ENCODE measurements around the gene PTPN6.

PTPN6 gene

DNA sequence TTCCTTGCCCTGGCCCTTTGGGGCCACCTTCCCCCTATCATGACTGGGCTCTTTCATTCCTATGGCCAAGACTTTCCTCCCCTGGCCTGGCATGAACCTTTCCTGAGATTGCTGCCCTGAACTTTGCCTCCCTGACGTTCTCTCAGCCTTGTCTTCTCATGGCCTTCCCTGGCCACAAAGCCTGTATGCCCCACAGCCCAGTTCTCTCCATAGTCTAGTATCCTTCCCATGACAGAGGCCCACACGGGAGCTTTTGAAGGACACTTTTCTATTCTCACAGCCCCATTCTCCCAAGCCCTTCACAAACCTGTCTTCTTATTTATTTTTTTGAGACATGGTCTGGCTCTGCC is 12.0 kb upstream of the PTPN6 start:
- Histone ChIP-seq H3K79me2 (ENCODE audit: low read length) (peaks cover 19% of the 10 kb centered on the region), H3K27me3 (replicated peaks; ENCODE audit: insufficient read depth, low read length) (no peaks in the 10 kb centered on the region), H3K4me1 (ENCODE audit: low read length) (peaks cover 8% of the 10 kb centered on the region; the same call in 1 of the 2 replicates), H3K9ac (ENCODE audit: low read length) (no peak overlapping the region), H3K9me3 (replicated peaks; ENCODE audit: insufficient read depth, low read length) (no peaks in the 10 kb centered on the region), H3K9me2 (replicated peaks; ENCODE audit: insufficient read depth, low read length) (no peaks in the 10 kb centered on the region), H4K20me1 (ENCODE audit: insufficient read depth, low read length) (no peaks in the 10 kb centered on the region), H3K27ac (ENCODE audit: low read length) (no peak overlapping the region), H3K36me3 (replicated peaks; ENCODE audit: insufficient read depth, low read length) (no peaks in the 10 kb centered on the region), H3K4me3 (ENCODE audit: low read length) (no peak overlapping the region), H3K4me2 (ENCODE audit: low read depth, low read length) (no peak overlapping the region), H3F3A (ENCODE audit: insufficient read depth, low read length) (peaks cover 19% of the 10 kb centered on the region), H2AFZ (ENCODE audit: low read length) (no peak overlapping the region)
- DNase-seq = no peak
- TF ChIP-seq EZH2phosphoT487 (IDR thresholded peaks at IDR 0.05; ENCODE audit: low read length) = no peak
- no peak for TF ChIP-seq EZH2 (optimal IDR thresholded peaks at IDR 0.05; ENCODE audit: low read depth, low read length)
- TF ChIP-seq, protein P1, sequence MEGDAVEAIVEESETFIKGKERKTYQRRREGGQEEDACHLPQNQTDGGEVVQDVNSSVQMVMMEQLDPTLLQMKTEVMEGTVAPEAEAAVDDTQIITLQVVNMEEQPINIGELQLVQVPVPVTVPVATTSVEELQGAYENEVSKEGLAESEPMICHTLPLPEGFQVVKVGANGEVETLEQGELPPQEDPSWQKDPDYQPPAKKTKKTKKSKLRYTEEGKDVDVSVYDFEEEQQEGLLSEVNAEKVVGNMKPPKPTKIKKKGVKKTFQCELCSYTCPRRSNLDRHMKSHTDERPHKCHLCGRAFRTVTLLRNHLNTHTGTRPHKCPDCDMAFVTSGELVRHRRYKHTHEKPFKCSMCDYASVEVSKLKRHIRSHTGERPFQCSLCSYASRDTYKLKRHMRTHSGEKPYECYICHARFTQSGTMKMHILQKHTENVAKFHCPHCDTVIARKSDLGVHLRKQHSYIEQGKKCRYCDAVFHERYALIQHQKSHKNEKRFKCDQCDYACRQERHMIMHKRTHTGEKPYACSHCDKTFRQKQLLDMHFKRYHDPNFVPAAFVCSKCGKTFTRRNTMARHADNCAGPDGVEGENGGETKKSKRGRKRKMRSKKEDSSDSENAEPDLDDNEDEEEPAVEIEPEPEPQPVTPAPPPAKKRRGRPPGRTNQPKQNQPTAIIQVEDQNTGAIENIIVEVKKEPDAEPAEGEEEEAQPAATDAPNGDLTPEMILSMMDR (IDR thresholded peaks at IDR 0.05; ENCODE audit: low read length) = no peak

DNA sequence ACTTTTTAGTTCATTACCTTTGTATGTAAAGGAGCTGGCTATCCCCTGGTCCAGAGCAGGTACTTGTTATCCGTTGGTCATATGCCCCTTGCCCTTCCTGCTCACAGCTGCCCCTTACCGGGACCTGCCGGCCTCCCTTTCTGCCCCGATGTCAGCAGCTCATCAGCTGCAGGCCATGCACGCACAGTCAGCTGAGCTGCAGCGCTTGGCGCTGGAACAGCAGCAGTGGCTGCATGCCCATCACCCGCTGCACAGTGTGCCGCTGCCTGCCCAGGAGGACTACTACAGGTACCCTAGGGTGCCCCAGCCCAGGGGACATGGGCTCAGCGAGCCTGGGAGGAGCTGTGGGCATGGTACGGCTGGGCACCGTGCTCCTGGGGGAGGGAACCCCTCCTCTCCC is 9.9 kb upstream of the PTPN6 start:
- Histone ChIP-seq H4K20me1 (ENCODE audit: insufficient read depth, low read length) (no peaks in the 10 kb centered on the region), H3K79me2 (ENCODE audit: low read length) (peaks cover 24% of the 10 kb centered on the region), H3K4me1 (ENCODE audit: low read length) (peaks cover 19% of the 10 kb centered on the region), H3K36me3 (replicated peaks; ENCODE audit: insufficient read depth, low read length) (no peaks in the 10 kb centered on the region), H3K4me3 (ENCODE audit: low read length) (no peak overlapping the region), H3K27ac (ENCODE audit: low read length) (no peak overlapping the region), H3K9me2 (replicated peaks; ENCODE audit: insufficient read depth, low read length) (no peaks in the 10 kb centered on the region), H3F3A (ENCODE audit: insufficient read depth, low read length) (peaks cover 34% of the 10 kb centered on the region), H3K4me2 (ENCODE audit: low read depth, low read length) (no peak overlapping the region), H2AFZ (ENCODE audit: low read length) (no peak overlapping the region), H3K9me3 (replicated peaks; ENCODE audit: insufficient read depth, low read length) (no peaks in the 10 kb centered on the region), H3K27me3 (replicated peaks; ENCODE audit: insufficient read depth, low read length) (no peaks in the 10 kb centered on the region), H3K9ac (ENCODE audit: low read length) (no peak overlapping the region)
- TF ChIP-seq EZH2phosphoT487 (IDR thresholded peaks at IDR 0.05; ENCODE audit: low read length) (no peak), EZH2 (optimal IDR thresholded peaks at IDR 0.05; ENCODE audit: low read depth, low read length) (no peak)
- TF ChIP-seq, protein P1 (IDR thresholded peaks at IDR 0.05; ENCODE audit: low read length) = no peak
- DNase-seq = no peak

DNA sequence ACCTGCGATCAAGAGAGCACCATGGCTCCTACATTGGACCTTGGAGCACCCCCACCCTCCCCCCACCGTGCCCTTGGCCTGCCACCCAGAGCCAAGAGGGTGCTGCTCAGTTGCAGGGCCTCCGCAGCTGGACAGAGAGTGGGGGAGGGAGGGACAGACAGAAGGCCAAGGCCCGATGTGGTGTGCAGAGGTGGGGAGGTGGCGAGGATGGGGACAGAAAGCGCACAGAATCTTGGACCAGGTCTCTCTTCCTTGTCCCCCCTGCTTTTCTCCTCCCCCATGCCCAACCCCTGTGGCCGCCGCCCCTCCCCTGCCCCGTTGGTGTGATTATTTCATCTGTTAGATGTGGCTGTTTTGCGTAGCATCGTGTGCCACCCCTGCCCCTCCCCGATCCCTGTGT is 9.4 kb upstream of the PTPN6 start:
- TF ChIP-seq, protein P1 (IDR thresholded peaks at IDR 0.05; ENCODE audit: low read length) = no peak
- TF ChIP-seq EZH2phosphoT487 (IDR thresholded peaks at IDR 0.05; ENCODE audit: low read length) (no peak), EZH2 (optimal IDR thresholded peaks at IDR 0.05; ENCODE audit: low read depth, low read length) (no peak)
- Histone ChIP-seq H3K4me3 (ENCODE audit: low read length) (no peak overlapping the region), H3K79me2 (ENCODE audit: low read length) (peaks cover 20% of the 10 kb centered on the region), H3F3A (ENCODE audit: insufficient read depth, low read length) (peaks cover 40% of the 10 kb centered on the region), H4K20me1 (ENCODE audit: insufficient read depth, low read length) (no peaks in the 10 kb centered on the region), H3K4me2 (ENCODE audit: low read depth, low read length) (no peak overlapping the region), H2AFZ (ENCODE audit: low read length) (no peak overlapping the region), H3K9ac (ENCODE audit: low read length) (no peak overlapping the region), H3K27ac (ENCODE audit: low read length) (no peak overlapping the region), H3K36me3 (replicated peaks; ENCODE audit: insufficient read depth, low read length) (no peaks in the 10 kb centered on the region), H3K27me3 (replicated peaks; ENCODE audit: insufficient read depth, low read length) (no peaks in the 10 kb centered on the region), H3K9me2 (replicated peaks; ENCODE audit: insufficient read depth, low read length) (no peaks in the 10 kb centered on the region), H3K9me3 (replicated peaks; ENCODE audit: insufficient read depth, low read length) (no peaks in the 10 kb centered on the region), H3K4me1 (ENCODE audit: low read length) (peaks cover 17% of the 10 kb centered on the region)
- no peak for DNase-seq
